ENCODE results near the gene TFPI2.

Gene TFPI2

GRCh38 chr7:93910076-93910994, 19.8 kb upstream of the TFPI2 start:
- peak; percentile 32 for DNase-seq (ENCODE audit: low spot score)

GRCh38 chr7:93906267-93906666, 15.7 kb upstream of the TFPI2 start, which contains the start of gene GNGT1:
Gene GNGT1 (plus strand): TSS chr7:93906567. CDS start chr7:93906747, 180 bp downstream.
- DNase-seq (ENCODE audit: low spot score): no peak

GRCh38 chr7:93902777-93903423, 12.3 kb upstream of the TFPI2 start:
- DNase-seq (ENCODE audit: low spot score): peak; percentile 53

- no peak for DNase-seq (ENCODE audit: low spot score)
Observed at GRCh38 chr7:93897680-93898079, 7.1 kb upstream of the TFPI2 start.

- DNase-seq (ENCODE audit: low spot score): no peak
Observed at GRCh38 chr7:93895859-93896600, 5.5 kb upstream of the TFPI2 start.

- no peak for DNase-seq (ENCODE audit: low spot score)
Observed at GRCh38 chr7:93894966-93895640, 4.5 kb upstream of the TFPI2 start.

- no peak for DNase-seq (ENCODE audit: low spot score)
Observed at GRCh38 chr7:93894426-93894825, 3.9 kb upstream of the TFPI2 start.

GRCh38 chr7:93890041-93890463, 501 bp downstream of the TFPI2 start:
- peak; percentile 67 for DNase-seq (ENCODE audit: low spot score)

GRCh38 chr7:93889261-93889660, 1.3 kb downstream of the TFPI2 start:
- DNase-seq (ENCODE audit: low spot score): peak; percentile 30

- DNase-seq (ENCODE audit: low spot score): no peak
Observed at GRCh38 chr7:93884541-93884940, 6.0 kb downstream of the TFPI2 start.

- DNase-seq (ENCODE audit: low spot score): no peak
Observed at GRCh38 chr7:93883917-93884345, 6.6 kb downstream of the TFPI2 start.

- DNase-seq (ENCODE audit: low spot score): no peak
Observed at GRCh38 chr7:93883078-93883916, 7.3 kb downstream of the TFPI2 start.

GRCh38 chr7:93882468-93882867, 8.1 kb downstream of the TFPI2 start:
- no peak for DNase-seq (ENCODE audit: low spot score)

GRCh38 chr7:93879356-93879755, 11.2 kb downstream of the TFPI2 start:
- no peak for DNase-seq (ENCODE audit: low spot score)

GRCh38 chr7:93877742-93878141, 12.8 kb downstream of the TFPI2 start:
- DNase-seq (ENCODE audit: low spot score): no peak

- DNase-seq (ENCODE audit: low spot score): no peak
Observed at GRCh38 chr7:93873998-93874574, 16.5 kb downstream of the TFPI2 start.

- no peak for DNase-seq (ENCODE audit: low spot score)
Observed at GRCh38 chr7:93866886-93867285, 23.7 kb downstream of the TFPI2 start.

GRCh38 chr7:93862651-93863050, 27.9 kb downstream of the TFPI2 start:
- no peak for DNase-seq (ENCODE audit: low spot score)

GRCh38 chr7:93861325-93861949, 29.1 kb downstream of the TFPI2 start:
- no peak for DNase-seq (ENCODE audit: low spot score)

- no peak for DNase-seq (ENCODE audit: low spot score)
Observed at GRCh38 chr7:93860261-93860660, 30.3 kb downstream of the TFPI2 start.

Data from AG20443 (cell line).